ENCODE results near the gene ERMARD. TPM values are rescaled to one million over a fixed set of nuclear protein-coding genes. Genes with fewer than 3 reads are reported as not detected.

ERMARD gene
- total RNA-seq, 1 donor from 2014 or later = 26.3 TPM

- H3K36me3 Mint-ChIP-seq (ENCODE audit: low read depth) = peaks cover 13% of the 10 kb centered on the region
- H3K27ac Mint-ChIP-seq (ENCODE audit: unreplicated experiment) = peak overlapping the region; percentile 10
- no peak for TF ChIP-seq CTCF (conservative IDR thresholded peaks at IDR 0.05)
- no peak overlapping the region for H3K4me3 Mint-ChIP-seq
- no peaks in the 10 kb centered on the region for H3K27me3 Mint-ChIP-seq (ENCODE audit: low read depth)
- no peaks in the 10 kb centered on the region for H3K4me1 Mint-ChIP-seq
- no peaks in the 10 kb centered on the region for H3K9me3 Mint-ChIP-seq
- DNase-seq (ENCODE audit: low read depth, low spot score) = no peak
Observed at GRCh38 chr6:169783971-169784820, 32.8 kb downstream of the ERMARD start.

- Mint-ChIP-seq H3K27me3 (ENCODE audit: low read depth) (no peaks in the 10 kb centered on the region), H3K4me3 (no peak overlapping the region), H3K9me3 (no peaks in the 10 kb centered on the region), H3K4me1 (peaks cover 7% of the 10 kb centered on the region), H3K36me3 (ENCODE audit: low read depth) (peaks cover 13% of the 10 kb centered on the region), H3K27ac (ENCODE audit: unreplicated experiment) (no peak overlapping the region)
- no peak for DNase-seq (ENCODE audit: low read depth, low spot score)
- TF ChIP-seq CTCF (conservative IDR thresholded peaks at IDR 0.05) = no peak
Observed at GRCh38 chr6:169784821-169785340, 33.5 kb downstream of the ERMARD start.

GRCh38 chr6:169785566-169785965, 34.1 kb downstream of the ERMARD start:
- TF ChIP-seq CTCF (conservative IDR thresholded peaks at IDR 0.05) = no peak
- DNase-seq (ENCODE audit: low read depth, low spot score) = no peak
- Mint-ChIP-seq H3K4me1 (peaks cover 13% of the 10 kb centered on the region), H3K9me3 (no peaks in the 10 kb centered on the region), H3K36me3 (ENCODE audit: low read depth) (peaks cover 10% of the 10 kb centered on the region), H3K27me3 (ENCODE audit: low read depth) (no peaks in the 10 kb centered on the region), H3K27ac (ENCODE audit: unreplicated experiment) (no peak overlapping the region), H3K4me3 (no peak overlapping the region)

- H3K4me3 Mint-ChIP-seq = peak overlapping the region; percentile 20
- H3K36me3 Mint-ChIP-seq (ENCODE audit: low read depth) = peaks cover 10% of the 10 kb centered on the region
- peaks cover 21% of the 10 kb centered on the region for H3K4me1 Mint-ChIP-seq
- DNase-seq (ENCODE audit: low read depth, low spot score) = no peak
- H3K27ac Mint-ChIP-seq (ENCODE audit: unreplicated experiment) = no peak overlapping the region
- no peaks in the 10 kb centered on the region for H3K27me3 Mint-ChIP-seq (ENCODE audit: low read depth)
- TF ChIP-seq CTCF (conservative IDR thresholded peaks at IDR 0.05) = no peak
- no peaks in the 10 kb centered on the region for H3K9me3 Mint-ChIP-seq
Observed at GRCh38 chr6:169786349-169786748, 34.9 kb downstream of the ERMARD start.

- H3K4me3 Mint-ChIP-seq = no peak overlapping the region
- no peak for DNase-seq (ENCODE audit: low read depth, low spot score)
- no peak for TF ChIP-seq CTCF (conservative IDR thresholded peaks at IDR 0.05)
Observed at GRCh38 chr6:169787797-169788196, 36.4 kb downstream of the ERMARD start.

More at GRCh38 chr6:169787797-169788196, 36.4 kb downstream of the ERMARD start:
- Mint-ChIP-seq H3K9me3 (no peaks in the 10 kb centered on the region), H3K27me3 (ENCODE audit: low read depth) (no peaks in the 10 kb centered on the region), H3K36me3 (ENCODE audit: low read depth) (peaks cover 8% of the 10 kb centered on the region), H3K27ac (ENCODE audit: unreplicated experiment) (no peak overlapping the region), H3K4me1 (peaks cover 28% of the 10 kb centered on the region)
